Measurements from ENCODE around the gene BHMT.
A peak's percentile ranks its signal among the peaks of the same experiment; 100 is the strongest.

BHMT gene, protein sequence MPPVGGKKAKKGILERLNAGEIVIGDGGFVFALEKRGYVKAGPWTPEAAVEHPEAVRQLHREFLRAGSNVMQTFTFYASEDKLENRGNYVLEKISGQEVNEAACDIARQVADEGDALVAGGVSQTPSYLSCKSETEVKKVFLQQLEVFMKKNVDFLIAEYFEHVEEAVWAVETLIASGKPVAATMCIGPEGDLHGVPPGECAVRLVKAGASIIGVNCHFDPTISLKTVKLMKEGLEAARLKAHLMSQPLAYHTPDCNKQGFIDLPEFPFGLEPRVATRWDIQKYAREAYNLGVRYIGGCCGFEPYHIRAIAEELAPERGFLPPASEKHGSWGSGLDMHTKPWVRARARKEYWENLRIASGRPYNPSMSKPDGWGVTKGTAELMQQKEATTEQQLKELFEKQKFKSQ

DNA sequence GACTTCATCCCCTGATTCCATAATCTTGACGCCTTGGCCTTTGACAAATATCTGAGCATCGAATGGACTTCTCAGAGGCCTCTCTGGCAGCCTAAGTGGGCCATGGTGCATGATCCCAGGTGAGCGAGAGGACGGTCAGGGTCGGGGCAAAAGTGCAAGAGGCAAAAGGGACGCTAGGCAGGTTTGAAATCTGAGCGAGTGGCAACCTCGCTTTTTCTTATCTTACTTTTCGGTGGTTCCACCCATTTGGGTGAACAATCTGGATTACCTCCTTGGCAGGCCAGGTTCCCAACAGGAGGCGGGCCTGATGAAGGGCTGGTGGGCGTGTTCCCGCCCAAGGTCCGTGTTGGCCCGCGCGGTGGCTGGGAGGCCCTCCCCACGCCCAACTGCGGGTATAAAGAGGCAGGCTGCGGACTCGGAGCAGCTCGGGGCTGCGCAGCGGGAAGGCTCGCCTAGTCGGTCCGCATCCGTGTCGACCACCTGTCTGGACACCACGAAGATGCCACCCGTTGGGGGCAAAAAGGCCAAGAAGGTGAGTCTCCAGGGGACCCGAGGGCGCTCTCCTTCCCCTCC, at the start of gene BHMT:
Gene BHMT (plus strand): TSS at position 423 of the 573 bp plus-strand sequence. CDS start 77 bp downstream, at position 500.
- DNase-seq: no peak

DNA sequence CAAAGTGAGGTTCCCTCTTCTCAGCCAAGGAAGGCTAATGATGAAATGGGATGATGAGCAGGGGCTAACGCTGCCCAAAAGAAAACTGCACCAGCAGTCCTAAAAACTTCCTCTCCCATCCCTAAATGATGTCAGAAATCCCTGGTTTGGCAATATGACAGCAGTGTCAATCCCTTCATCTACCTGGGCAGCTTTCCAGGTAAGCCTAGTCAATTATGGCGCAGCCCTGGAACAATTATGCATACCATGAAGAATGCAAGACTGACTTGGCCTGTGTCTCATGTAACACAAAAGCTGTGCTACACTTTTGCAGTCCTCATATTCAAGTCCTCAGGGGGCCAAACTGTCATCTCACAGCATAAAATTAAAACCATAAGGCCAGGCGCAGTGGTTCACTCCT, 49.2 kb upstream of the BHMT start:
- no peak for DNase-seq

DNA sequence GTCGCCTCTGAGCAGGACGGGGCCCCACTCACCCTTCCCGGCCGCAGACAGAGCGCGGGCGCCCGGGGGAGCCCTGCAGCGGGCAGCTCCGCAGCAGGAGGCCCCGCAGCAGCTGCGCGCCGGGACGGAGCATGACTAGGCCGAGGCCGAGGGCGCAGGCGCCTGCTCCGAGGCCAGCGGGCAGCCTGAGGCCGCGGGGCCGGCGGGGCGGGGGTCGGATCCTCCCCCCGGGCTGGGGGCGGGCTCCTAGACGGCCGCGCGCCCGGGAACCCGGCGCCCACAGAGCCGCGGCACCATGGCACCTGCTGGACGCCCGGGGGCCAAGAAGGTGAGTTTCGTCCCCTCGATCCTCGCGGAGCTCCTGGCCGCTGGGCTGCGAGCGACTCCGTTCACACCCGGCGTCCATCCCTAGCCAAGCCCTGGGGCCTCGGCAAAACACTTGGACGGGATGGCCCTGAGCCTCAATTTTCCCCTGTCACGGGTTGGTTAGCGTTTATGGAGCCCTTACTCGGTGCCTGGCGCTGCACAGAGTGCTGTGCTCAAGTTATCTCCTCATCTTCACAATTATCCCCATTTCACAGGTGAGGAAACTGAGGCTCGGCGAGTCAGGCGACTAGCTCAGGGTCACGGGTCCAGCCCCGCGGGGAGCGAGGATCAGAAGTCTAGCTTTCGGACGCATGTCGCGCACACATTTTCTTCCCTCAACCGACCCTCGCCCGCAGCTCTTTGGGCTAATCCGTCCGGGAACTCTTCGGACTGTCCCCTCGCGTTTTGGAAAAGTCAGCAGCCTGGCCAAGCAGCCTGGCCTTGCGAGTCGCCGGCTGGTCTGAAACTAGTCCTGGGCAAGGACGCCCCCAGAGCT, 41.9 kb upstream of the BHMT start, which contains the start of the genes BHMT2 and DMGDH:
Gene BHMT2 (plus strand): TSS at position 280 of the 862 bp plus-strand sequence. CDS start 16 bp downstream, at position 296.
Gene DMGDH (minus strand): TSS at position 187 of the 862 bp plus-strand sequence. CDS start 54 bp downstream, at position 133.
- no peak for DNase-seq

DNA sequence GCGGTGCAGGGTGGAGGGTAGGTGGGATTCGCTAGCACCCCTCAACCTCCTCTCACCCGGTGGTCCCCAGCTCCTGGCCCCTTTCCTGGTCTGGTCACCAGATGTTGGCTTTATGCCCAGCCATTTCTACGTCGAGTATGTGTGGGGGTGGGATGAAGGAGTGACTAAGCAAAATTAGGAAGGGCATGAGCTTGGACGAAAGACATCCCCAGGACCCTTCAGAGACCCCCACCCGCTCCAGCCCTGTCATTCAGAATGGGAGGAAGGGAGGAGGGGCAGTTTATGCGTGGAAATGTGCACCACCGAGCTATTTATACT, 41.3 kb upstream of the BHMT start:
- no peak for DNase-seq

DNA sequence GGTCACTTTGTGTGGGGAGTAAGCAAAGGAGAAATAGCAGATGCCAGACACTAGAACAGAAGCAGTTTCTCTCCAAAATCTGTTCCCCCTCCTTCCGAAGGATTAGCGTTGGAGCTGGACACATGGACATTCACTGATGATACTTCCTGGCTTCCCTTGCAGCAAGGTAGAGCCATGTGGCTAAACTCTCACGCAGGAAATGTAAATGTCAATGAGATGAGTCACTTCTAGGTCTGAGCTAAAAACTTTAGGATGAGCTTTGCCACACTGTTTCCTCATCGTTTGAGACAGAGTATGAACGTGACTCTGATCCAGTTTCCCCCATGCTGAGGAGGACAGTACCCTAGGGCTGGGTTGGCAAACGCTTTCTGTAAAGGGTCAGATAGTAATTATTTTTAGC, 37.0 kb upstream of the BHMT start:
- DNase-seq: no peak

DNA sequence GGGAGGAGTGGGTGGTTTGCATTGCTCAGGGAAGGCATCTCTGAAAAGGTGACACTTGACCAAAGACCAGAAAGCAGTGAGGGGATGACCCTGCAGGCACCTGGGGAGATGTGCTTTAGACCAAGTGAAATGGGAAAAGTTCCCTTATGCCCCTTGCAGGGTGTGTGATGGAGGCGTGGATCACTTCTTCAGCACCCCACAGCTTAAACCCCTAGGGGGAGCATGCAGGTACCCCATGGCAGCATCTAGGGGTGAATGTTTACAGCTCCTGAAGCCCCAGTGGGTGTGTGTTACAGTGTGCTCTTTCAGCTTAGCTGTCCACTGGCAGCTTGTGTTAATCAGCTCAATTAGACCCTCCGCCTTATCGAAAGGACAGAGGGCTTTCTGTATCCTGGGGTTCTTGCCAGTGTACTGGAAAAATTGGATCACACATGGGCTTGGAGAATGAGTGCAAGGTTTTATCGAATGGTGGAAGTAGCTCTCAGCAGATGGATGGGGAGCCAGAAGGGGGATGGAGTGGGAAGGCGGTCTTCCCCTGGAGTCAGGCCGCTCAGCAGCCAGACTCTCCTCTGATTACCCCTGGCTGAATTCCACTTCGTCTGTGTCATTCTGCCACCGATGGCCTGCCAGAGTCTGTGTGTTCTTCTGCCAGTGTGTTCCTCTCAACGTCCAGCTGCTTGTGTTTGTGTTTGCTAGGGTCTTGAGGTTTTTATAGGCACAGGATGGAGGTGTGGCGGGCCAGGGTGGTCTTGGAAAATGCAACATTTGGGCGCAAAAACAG, 35.8 kb upstream of the BHMT start:
- DNase-seq: no peak

DNA sequence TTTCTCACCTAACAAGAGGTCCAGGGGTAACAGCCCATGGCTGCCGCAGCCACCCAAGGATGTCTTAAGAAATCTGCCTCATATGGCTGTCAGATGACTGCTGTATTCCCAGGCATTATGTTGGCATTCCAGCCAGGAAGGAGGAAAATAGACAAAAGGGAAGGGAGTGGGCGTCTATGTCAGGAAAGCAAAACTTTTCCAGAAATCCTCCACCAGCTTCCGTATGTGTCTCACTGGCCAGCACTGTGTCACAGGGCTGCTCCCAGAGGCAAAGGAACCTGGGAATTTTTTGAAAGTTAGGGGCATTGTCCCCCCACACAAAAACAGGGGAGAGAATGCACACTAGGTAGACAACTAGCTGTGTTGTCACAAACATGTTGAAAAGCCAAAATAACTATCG, 34.8 kb upstream of the BHMT start:
- no peak for DNase-seq

DNA sequence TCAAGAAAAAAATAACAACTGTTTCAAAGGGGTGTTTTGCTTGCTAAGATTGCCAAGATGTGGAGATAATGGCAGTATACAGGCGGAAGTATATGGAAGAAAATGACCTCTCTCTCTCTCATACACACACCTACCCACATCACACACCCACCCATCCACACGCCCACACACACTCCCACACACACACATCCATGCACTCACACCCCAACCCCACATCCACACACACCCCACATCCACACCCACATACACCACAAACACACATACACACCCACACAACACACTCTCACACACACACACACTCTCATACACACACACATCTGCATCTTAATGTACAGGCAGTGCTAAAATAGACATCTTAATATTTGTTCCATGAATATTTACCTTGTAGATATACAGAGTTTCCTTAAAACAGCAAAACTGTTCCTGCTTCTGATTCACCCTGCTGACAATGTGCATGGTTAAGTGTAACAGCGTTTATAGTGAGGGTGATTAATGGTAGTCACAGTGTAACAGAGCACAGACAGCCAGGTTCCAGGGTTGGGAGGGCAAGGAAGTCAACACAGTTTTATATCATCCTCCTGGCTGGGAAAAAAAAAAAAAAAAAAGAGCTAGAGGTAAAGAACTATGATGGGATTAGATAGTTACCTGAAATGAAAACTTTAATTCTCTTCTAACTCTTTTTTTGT, 33.8 kb upstream of the BHMT start:
- no peak for DNase-seq

DNA sequence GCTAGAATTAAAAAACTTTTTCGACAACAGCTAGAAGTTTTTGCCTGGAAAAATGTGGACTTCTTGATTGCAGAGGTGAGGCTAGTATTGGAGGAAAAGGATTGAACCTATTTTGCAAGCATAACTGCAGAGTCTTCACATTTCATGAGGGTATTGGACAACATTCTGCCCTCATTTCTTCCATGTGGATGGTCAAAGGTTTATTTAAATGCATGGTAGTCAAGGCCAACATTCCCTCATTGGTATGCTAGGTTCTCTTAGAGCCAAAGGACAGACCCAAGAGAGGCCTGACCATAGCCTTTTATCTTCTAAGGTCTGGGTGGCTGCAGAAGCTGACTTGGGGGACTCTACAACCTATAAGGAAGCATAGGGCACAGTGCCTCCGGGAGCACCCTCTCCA, 30.8 kb upstream of the BHMT start:
- no peak for DNase-seq

DNA sequence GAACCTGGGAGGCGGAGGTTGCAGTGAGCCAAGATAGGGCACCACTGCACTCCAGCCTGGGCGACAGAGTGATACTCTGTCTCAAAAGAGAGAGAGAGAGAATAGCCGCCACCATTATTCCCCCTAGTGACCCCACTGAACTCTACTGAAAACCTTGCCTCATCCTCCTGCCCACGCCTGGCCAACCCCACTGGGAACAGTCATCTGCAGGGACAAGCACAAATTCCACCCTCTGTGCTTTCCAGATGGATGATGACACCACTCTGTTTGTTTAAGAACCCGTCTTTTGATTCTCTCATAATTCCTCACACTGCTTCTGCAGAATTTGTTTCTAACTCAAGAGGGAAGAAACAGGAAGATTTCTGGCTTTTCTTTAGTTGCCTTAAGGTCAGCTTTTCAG, 29.8 kb upstream of the BHMT start:
- no peak for DNase-seq

DNA sequence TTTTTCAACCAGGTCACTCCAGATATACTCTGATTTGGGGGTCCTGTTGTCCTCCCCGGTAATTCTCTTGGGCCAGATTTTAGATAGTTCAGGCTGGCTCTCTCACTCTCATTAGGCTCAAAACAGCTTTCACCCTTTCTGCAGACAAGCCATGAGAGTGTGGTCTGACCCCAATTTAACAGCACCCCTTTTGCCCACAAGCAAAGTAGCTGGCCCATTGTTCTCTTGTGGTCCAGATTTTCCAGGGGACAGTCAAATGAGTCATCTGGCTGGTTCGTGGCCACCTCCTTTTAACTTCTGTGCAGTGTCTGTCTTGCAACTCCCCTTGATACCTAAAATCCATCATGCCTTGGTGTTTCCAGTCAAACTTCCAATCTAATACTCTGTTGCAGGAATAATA, 25.5 kb upstream of the BHMT start:
- DNase-seq: no peak

DNA sequence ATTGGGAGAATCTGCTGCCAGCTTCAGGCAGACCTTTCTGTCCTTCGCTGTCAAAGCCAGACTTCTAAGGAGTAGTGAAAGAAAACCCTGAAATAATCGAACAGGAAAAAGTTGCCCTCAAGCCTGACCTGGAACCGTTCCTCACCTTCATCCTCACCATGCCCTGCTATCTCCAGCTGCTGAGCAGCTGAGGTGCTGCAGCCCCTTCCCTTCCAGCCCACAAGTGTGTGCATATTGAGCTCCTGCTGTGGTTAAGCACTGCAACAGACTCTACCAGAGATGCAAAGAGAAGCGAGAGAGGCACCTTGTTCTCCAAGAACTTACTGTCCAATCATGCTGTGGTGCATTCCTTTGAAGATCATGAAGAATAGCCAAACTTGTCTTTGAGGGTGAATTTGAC, 23.1 kb upstream of the BHMT start:
- no peak for DNase-seq

DNA sequence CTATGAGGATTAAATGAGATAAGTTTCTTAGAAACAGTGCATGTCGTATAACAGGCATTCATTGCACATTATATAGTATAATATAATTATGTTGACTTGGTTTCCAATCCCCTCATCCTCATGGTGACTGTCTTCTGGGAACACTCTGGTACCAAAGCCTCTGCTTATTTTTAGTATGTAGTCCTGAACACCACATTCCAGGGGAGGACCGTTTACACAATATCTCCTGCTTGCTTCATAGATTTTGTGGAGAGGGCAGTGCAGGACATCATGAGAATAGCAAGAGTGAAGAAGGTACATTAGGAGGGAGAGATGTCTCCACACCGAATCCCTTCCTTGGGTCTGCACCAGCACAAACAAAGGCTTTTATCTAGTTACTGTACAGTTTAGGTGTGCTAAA, 20.5 kb upstream of the BHMT start:
- no peak for DNase-seq

DNA sequence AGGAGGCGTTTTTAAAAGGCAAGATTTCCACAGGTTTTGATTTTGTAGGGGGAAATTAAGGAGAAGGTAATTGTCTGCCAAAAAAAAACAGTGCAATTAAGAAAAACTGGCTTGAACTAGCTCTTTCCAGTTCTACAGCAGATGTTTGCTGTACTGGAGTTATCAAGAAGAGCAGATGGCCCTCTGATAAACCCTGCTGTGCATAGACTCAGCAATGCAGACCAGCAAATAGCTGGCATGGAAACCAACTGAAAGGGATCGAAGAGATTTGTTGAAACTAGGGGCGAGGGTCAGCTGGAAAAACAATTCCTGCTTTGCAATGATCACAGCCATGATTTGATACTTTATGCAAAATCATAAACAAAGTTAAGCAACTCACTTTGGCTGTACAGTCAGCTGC, 17.8 kb upstream of the BHMT start:
- peak; percentile 9 to 38 for DNase-seq

DNA sequence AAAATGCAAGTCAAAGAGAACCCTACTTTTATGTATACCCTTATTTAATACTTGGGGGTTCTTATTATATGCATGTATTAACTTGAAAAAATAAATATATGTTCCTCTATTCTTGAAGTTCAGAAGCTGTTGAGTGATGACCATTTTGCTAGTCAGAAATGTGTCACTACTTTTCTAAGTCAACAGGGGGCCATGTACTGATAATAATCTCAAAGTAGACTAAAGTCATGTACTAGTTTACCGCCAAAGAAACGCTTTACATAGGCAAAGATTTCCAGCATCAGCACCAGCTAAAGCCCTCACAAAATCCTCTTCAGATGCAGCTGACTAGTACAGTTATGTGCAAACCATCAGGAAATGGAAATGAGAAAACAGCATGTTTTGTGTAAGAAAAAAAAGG, 5.7 kb upstream of the BHMT start:
- no peak for DNase-seq

DNA sequence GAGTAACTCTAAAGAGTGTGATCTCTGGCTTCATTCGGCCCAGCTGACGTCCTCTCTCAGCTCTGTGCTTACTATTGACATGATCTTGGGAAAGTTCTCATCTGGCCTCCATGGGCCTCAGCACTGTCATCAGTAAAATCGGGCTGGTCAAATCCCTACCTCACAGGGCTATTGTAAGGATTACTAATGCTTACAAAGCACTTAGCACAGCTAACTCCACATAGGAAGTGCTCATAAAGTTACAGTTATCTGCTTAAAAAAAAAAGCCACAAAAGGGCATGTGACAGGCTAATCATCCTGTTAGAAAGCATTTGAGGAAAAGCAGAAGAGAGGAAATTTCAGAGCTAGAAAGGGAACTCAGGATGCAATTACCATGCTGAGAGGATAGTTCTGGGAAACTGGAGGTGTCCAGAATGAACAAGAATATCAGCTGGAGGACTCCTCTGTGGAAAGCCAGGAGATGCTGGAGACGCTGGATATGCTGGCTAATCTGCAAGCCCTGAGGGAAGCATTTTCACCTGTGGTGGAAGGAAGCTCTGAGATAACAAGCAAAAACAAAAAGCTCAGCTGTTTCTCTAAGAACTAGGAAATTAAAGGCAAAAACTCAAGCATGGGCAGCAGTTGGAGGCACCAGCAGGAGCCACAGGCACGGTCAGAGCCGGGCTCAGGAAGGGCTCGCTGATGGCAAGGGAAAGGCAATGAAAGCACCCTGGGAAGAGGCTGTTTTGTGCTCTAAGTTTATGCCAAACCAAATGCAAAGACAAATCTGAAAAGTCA, 4.4 kb upstream of the BHMT start:
- DNase-seq: no peak

DNA sequence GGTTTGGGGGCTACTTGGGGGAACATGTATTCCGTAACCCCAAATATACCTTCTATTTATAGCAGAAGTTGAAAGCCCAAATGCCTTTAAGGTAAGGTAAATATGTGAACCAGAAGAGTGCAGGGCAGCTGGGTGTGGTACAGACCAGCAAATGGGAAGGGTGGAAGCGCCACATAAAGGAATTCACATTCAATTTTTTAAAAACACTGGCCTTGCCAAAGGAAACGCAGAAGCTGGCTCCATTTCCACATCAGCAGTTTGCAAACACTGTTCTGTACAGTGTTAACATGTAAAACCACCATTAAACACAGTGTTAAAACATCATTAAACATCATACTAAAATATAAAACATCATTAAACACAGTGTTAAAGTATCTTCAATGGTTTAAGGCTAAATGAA, 3.5 kb upstream of the BHMT start:
- DNase-seq: no peak

DNA sequence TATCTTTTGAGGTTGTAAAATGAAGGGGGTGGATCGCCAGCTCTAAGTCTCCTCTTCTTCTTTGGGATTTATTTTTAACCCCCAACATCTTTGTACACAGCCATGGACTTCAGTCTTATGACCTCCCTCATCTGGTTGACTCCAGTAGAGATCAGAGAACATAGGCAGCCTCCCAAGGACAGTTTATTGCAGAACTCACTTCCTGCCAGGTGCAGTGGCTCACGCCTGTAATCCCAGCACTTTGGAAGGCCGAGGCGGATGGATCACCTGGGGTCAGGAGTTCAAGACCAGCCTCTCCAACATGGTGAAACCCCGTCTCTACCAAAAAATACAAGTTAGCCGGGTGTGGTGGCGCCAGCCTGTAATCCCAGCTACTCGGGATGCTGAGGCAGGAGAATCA, 2.8 kb upstream of the BHMT start:
- no peak for DNase-seq

DNA sequence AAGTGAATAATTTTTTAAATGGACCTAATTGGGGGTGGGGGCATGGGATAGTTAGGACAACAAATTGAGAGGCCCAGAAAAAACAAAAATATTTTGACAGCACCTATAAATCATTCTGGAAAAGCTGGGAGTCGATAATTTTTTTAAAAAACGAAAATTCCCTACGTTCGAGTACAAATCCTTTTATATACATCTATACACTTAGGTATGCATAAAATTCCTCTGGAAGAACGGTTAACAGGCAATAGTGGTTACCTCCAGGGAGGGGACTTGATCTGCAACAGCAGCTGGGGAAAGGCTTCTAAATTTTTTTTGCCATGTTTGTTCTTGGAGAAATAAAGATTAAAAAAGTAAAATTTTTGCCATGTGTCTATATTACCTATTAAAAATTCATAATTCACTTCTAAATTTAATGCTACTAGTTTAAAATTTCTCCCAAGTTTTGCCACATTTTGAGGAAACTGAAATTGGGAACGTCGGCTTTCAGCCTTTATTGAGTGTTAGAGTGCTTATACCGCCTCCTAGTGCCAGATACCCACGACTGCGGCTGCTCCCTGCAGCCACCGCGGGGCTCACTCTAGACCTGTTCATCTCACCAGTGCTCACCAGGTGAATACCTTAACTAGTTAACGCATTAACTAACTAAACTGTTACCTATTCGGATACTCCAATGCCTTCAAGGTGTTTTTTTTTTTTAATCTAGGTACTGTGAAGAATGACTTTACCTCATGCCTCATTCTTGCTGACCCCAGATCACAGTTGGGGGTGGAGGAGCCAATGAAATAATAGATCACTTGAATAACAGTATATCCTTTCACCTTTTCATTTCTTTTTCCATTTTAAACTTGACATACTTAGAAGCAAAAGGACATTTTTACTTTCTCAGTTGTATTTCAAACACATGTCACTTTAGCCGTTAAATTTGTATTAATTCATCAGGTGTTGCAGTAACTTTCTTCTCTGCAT, 1.8 kb upstream of the BHMT start:
- no peak for DNase-seq

All from NCI-H526 (cell line).